ENCODE data around the gene MCF2L2.

The MCF2L2 gene

GRCh38 chr3:183226333-183226890 lies 202.0 kb downstream of the MCF2L2 start:
- no peak for DNase-seq

GRCh38 chr3:183224180-183224970 lies 204.0 kb downstream of the MCF2L2 start:
- DNase-seq: no peak

DNA sequence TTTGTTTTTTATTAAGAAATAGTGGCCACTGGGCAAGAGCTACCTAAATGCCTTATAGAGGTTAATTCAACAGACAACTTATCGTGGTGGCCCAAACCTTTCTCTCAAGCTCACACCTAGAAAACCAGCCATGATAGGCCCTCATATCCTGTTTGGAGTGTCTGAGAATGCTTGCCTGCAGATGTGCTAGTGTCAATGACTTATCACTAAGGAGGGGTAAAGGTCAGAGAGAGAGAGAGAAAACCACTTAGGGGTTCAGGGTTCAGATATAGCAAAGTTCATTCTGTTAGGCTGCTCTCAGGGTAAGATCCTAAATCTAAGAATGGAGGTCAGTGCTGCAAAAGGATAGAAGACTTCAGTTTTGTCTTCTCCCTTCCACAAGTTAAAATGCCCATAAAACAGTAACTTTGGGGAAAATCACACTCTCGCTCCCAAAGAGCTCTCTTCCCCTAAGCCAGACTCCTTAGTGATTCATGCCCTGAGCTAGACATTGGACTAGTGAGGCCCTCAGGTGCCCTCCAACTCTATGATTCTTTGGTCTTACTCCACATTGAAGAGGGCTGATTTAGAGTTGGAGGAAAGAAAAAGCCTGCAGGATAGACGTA lies 205.7 kb downstream of the MCF2L2 start:
- DNase-seq: no peak

- DNase-seq: no peak
Observed at GRCh38 chr3:183220828-183221227, 207.6 kb downstream of the MCF2L2 start.

GRCh38 chr3:183218826-183219225 lies 209.6 kb downstream of the MCF2L2 start:
- DNase-seq: no peak

DNA sequence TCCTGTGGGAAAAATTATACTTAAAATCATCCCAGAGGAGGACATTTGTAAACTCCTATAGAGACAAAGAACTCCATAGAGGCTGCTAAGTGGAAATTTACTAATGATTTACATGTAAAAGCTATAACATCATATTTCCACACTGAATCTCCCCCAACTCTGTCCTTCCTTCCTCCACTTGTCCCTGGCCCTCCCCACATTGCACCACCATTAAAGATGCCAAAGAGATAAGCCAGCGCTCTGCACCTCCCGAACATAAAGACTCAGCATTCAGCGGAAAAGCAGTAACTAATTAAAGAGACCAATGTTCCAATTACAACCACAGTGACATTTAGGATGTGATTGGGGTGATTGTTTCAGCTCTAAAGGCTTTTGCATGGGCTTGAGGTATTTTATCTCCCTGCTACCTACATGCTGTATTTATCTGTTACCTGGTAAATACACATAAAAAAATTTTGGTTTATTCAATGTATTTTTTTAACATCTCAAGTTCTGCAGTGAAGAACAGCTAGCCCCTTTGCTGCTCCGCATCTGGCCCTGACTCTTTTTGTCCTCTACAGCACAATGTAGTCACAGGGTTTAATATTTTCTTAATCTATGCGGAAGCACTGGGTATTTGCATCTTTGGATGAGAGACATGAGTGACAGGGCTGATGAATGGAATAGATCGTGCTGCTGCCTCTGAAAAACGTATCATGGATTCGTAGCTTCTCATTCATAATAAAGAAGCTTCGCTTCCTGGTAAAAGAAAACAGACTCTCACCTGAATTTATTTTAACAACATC lies 210.7 kb downstream of the MCF2L2 start:
- DNase-seq: no peak

DNA sequence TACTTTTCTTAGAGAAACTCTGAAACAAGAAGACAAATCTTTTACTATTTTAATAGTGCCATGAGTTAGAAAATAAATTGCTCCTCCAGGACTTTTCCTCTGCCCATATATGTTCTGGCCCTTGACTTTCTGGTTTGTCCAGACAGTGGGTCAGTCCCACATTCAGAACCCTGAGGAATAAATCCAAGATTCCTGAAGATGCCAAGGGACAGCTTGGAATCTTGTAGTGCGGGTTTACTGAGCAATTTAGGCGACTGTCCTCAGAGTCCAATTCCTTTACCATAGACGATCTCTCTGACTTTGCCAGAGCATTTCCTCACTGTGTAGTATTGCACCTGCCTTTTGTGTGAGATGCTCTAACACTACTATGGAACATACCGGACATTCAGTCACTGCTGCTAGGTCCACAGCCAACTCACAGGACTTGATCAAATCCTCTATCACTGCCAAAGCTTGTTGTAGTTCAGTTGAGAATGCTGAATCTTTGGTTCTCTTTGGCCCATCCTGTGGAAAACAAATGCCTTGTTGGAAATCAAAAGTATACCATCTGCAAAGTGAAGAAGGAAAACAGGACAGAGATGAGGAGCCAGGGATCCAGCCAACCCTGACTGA lies 212.7 kb downstream of the MCF2L2 start:
- no peak for DNase-seq

DNA sequence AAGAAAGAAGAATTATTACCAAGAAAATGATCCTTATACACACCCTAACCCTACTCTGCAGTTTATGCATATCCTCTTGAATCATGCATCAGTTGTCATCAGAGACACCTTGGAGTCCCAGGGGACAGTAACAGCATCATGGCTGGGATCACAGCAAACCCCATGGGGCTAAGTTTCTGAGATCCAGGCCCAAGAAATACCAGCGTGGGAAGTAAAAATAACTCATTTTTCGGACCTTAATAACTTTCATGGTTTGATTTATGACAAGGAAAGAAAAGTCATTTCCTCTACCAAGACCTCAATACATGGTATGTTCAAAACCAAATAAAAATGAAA lies 214.2 kb downstream of the MCF2L2 start:
- no peak for DNase-seq

- DNase-seq: no peak
Observed at GRCh38 chr3:183213415-183214276, 214.8 kb downstream of the MCF2L2 start.

- no peak for DNase-seq
Observed at GRCh38 chr3:183212565-183212964, 215.9 kb downstream of the MCF2L2 start.

- DNase-seq: no peak
Observed at GRCh38 chr3:183212096-183212495, 216.3 kb downstream of the MCF2L2 start.

- DNase-seq: no peak
Observed at GRCh38 chr3:183211352-183211751, 217.1 kb downstream of the MCF2L2 start.

GRCh38 chr3:183210862-183211341 lies 217.5 kb downstream of the MCF2L2 start:
- DNase-seq: no peak

- no peak for DNase-seq
Observed at GRCh38 chr3:183210341-183210740, 218.1 kb downstream of the MCF2L2 start.

DNA sequence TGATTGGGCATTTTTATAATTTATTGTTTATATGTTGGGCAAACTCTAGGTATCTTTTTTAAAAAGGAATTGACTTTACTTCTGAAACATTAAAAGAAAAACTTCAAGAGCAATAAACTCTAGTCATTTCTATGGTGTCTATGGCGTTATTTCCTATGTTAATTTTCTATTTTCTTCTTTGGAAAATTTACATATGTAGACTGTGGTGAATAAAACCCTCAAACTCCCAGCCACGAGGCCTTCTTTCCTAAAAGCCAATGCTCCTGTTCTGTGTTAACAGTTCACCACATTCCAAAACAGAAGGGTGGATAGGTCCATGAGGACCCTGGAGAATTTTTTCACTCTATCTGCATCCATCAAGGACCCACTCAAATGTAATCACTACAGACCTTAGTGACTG lies 219.6 kb downstream of the MCF2L2 start:
- no peak for DNase-seq

DNA sequence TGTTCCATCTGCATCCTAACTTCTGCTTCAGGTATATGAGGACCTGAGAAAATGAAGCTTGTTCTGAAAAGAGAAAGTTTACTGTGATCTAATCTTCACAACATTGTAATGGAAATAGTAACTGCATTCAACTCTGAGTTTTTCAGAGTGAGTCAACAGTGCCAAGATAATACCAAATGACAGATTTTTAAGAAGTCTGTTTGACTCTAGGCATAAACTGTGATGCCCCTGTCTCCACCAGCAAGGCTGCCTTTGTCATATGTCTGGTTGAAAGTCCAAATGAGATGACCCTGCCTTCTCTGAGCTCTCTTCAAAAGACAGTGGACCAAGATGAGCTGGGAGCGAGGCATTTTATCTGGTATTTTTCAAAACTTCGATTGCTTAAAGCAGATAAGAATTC lies 220.2 kb downstream of the MCF2L2 start:
- no peak for DNase-seq

DNA sequence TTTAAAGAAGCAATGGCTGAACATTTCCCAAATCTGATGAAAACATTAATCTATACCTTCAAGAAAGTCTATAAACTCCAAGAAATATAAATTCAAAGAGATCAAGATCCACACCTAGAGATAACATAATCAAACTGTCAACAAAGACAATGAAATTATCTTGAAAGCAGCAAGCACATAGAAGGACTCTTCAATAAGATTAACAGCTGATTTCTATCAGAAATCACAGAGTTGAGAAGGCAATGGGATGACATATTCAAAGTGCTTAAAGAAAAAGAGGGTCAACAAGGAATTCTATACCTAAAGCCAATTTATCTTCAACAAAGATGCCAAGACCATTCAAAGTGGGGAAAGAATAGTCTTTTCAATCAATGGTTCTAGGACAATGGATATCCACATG lies 224.7 kb downstream of the MCF2L2 start:
- no peak for DNase-seq

- DNase-seq: no peak
Observed at GRCh38 chr3:183202004-183202722, 226.3 kb downstream of the MCF2L2 start.

GRCh38 chr3:183198939-183199338 lies 229.5 kb downstream of the MCF2L2 start:
- DNase-seq: no peak

- DNase-seq: no peak
Observed at GRCh38 chr3:183197734-183198133, 230.7 kb downstream of the MCF2L2 start.

GRCh38 chr3:183195266-183195665 lies 233.2 kb downstream of the MCF2L2 start:
- no peak for DNase-seq
